SK-N-SH (cell line): ENCODE measurements around the gene POU3F3. TPM values are rescaled to one million over a fixed set of nuclear protein-coding genes. Genes with fewer than 3 reads are reported as not detected.

Source experiments
- CTCF ChIA-PET: fragments of 300-600, 350-600 bp; formaldehyde crosslinking; extraction: SDS; loops from one replicate; lab custom pipeline; 2021; lab: Yijun Ruan, JAX
- POLR2A ChIA-PET: fragments of 350-600 bp; sonication (Branson Sonifier 250); formaldehyde crosslinking; extraction: SDS; loops from one replicate; lab custom pipeline; 2020; ENCODE audit warnings: antibody characterized with exemption, inconsistent platforms; lab: Yijun Ruan, JAX
- DNase-seq: peaks from one replicate; pipeline ENCODE4 v3.0.0; 2012
- H2AFZ ChIP-seq: fragments of 200-600 bp; sonication (generic); 2 replicates; pipeline ENCODE4 v1.8.1; 2016; ENCODE audit warnings: antibody characterized with exemption, mild to moderate bottlenecking, low read depth
- H3F3A ChIP-seq: fragments of 200-600 bp; sonication (generic); replicated peaks from 2 replicates; pipeline ENCODE3; 2016; ENCODE audit warnings: antibody characterized with exemption, mild to moderate bottlenecking; ENCODE audit not compliant: insufficient read depth
- H3K27ac ChIP-seq, 2 experiments: fragments of 200-500 bp in 1 of 2; fragments of 200-600 bp in 1 of 2; sonication (Bioruptor generic) in 1 of 2; sonication (generic), shearing (Covaris generic) in 1 of 2; 2 replicates each; pipeline versions ENCODE4 v1.5.1 to v1.6.1; 2014 to 2016; ENCODE audit warnings: low read depth in 2 of 2, inconsistent platforms in 1 of 2, low read length in 1 of 2, mild to moderate bottlenecking in 1 of 2, mixed read lengths in 1 of 2
- H3K27me3 ChIP-seq: fragments of 200-600 bp; sonication (generic), shearing (Covaris generic); 2 replicates; pipeline ENCODE4 v1.6.1; 2016; ENCODE audit warnings: mixed run types; ENCODE audit not compliant: insufficient read depth
- H3K36me3 ChIP-seq, 2 experiments: fragments of 200-500 bp in 1 of 2; fragments of 200-600 bp in 1 of 2; sonication (Bioruptor generic) in 1 of 2; sonication (generic) in 1 of 2; replicated peaks in 1 of 2; 2 replicates each; pipeline versions ENCODE3 to v1.5.1; 2014 to 2016; ENCODE audit warnings: low read length in 1 of 2, mild to moderate bottlenecking in 1 of 2; ENCODE audit not compliant: insufficient read depth in 2 of 2, control insufficient read depth in 1 of 2
- H3K4me1 ChIP-seq, 2 experiments: fragments of 200-500 bp in 1 of 2; fragments of 200-600 bp in 1 of 2; sonication (Bioruptor generic) in 1 of 2; sonication (generic), shearing (Covaris generic) in 1 of 2; 2 replicates each; pipeline versions ENCODE4 v1.5.1 to v1.6.1; 2014 to 2016; ENCODE audit warnings: low read depth in 1 of 2, low read length in 1 of 2, mixed run types in 1 of 2; ENCODE audit not compliant: insufficient read depth in 2 of 2, control insufficient read depth in 1 of 2
- H3K4me2 ChIP-seq: fragments of 200-600 bp; sonication (generic), shearing (Covaris generic); 2 replicates; pipeline ENCODE4 v1.6.1; 2017; ENCODE audit warnings: mixed run types
- H3K4me3 ChIP-seq, 2 experiments: fragments of 200-500 bp in 1 of 2; fragments of 200-600 bp in 1 of 2; sonication (Bioruptor generic) in 1 of 2; sonication (generic), shearing (Covaris generic) in 1 of 2; 2 replicates each; pipeline versions ENCODE4 v1.5.1 to v1.8.1; 2014 to 2016; ENCODE audit warnings: low read depth in 2 of 2, inconsistent platforms in 1 of 2, low read length in 1 of 2, mild to moderate bottlenecking in 1 of 2, mixed read lengths in 1 of 2, moderate library complexity in 1 of 2
- H3K79me2 ChIP-seq: fragments of 200-600 bp; sonication (generic); 2 replicates; pipeline ENCODE4 v1.8.1; 2017; ENCODE audit warnings: mild to moderate bottlenecking; ENCODE audit not compliant: insufficient read depth
- H3K9ac ChIP-seq: fragments of 200-600 bp; sonication (generic); 2 replicates; pipeline ENCODE4 v1.6.1; 2017; ENCODE audit warnings: mixed run types
- H3K9me2 ChIP-seq: fragments of 200-600 bp; sonication (generic); 2 replicates; pipeline ENCODE4 v1.6.1; 2017; ENCODE audit warnings: mixed run types
- H3K9me3 ChIP-seq: fragments of 200-600 bp; sonication (generic); 2 replicates; pipeline ENCODE4 v1.6.1; 2017; ENCODE audit warnings: mixed run types, mild to moderate bottlenecking, moderate library complexity
- H4K20me1 ChIP-seq: fragments of 200-600 bp; sonication (generic); 2 replicates; pipeline ENCODE4 v1.6.1; 2017; ENCODE audit warnings: mild to moderate bottlenecking, mixed run types; ENCODE audit not compliant: insufficient read depth
- CTCF ChIP-seq: fragments of 200-600 bp; sonication (generic); IDR thresholded peaks from 2 replicates; pipeline ENCODE4 v1.6.1; 2017; ENCODE audit warnings: antibody characterized with exemption, mild to moderate bottlenecking, moderate library complexity
- ELF1 ChIP-seq: IDR thresholded peaks from 2 replicates; pipeline ENCODE4 v1.4.0; 2012
- EZH2phosphoT487 ChIP-seq: fragments of 200-600 bp; sonication (generic); IDR thresholded peaks from 2 replicates; pipeline ENCODE4 v1.6.1; 2017; ENCODE audit warnings: low read depth, mixed run types, mild to moderate bottlenecking, antibody characterized with exemption, moderate library complexity, borderline replicate concordance
- FOXJ3 ChIP-seq: sonication (generic); formaldehyde crosslinking; IDR thresholded peaks from 2 replicates; pipeline ENCODE4 v1.5.1; 2020; ENCODE audit warnings: mild to moderate bottlenecking, missing genetic modification reagents
- IRF3 ChIP-seq: fragments of 150-350 bp; IDR thresholded peaks from 2 replicates; pipeline ENCODE4 v1.6.1; 2016; ENCODE audit warnings: mild to moderate bottlenecking, low read depth, low read length
- MXI1 ChIP-seq: IDR thresholded peaks from 2 replicates; pipeline ENCODE4 v1.6.1; 2012; ENCODE audit warnings: mild to moderate bottlenecking, low read depth, low read length, improper control_type of control experiment
- NRF1 ChIP-seq: IDR thresholded peaks from 2 replicates; pipeline ENCODE4 v1.6.1; 2012; ENCODE audit warnings: low read depth, mild to moderate bottlenecking, low read length
- PBX3 ChIP-seq: IDR thresholded peaks from 2 replicates; pipeline ENCODE4; 2012
- POLR2AphosphoS5 ChIP-seq: IDR thresholded peaks from 2 replicates; pipeline ENCODE4 v1.6.1; 2012; ENCODE audit warnings: low read depth, low read length
- RCOR1 ChIP-seq: fragments of 150-350 bp; IDR thresholded peaks from 2 replicates; pipeline ENCODE4 v1.6.1; 2017; ENCODE audit warnings: antibody characterized with exemption, low read length
- SIN3A ChIP-seq: IDR thresholded peaks from 2 replicates; pipeline ENCODE4 v1.6.1; 2012; ENCODE audit warnings: low read depth, mild to moderate bottlenecking, low read length, moderate library complexity, borderline replicate concordance
- ZBTB33 ChIP-seq: IDR thresholded peaks from 2 replicates; pipeline ENCODE4 v1.4.0; 2012; ENCODE audit warnings: low read depth, borderline replicate concordance
- WGBS: methylation state at CpG from one replicate; pipeline ENCODE4 v1.1.6; 2017; ENCODE audit warnings: low lambda C conversion rate; 5-methylcytosine and 5-hydroxymethylcytosine counted together
- polyA plus RNA-seq, 3 experiments: library from polyadenylated mRNA; depleted of rRNA; stranded (reverse); fragments of >200 nt; gene quantifications; 2 replicates each; pipeline ENCODE4 v1.2.3, GENCODE V29; 2012

Gene POU3F3
- polyA plus RNA-seq, 1 of the 3 experiments (the other 2 are of a cell fraction) = not detected

GRCh38 chr2:104850361-104851290, 3.3 kb upstream of the POU3F3 start:
- no peaks in the 10 kb centered on the region for H3K9me2 ChIP-seq
- H2AFZ ChIP-seq = no peak overlapping the region
- H3K4me1 ChIP-seq = peaks cover 0 to 4% of the 10 kb centered on the region in 2 experiments; a peak in 1 of 4 replicates
- no peaks in the 10 kb centered on the region for H3F3A ChIP-seq
- H3K79me2 ChIP-seq = no peaks in the 10 kb centered on the region
- H3K9ac ChIP-seq = no peak overlapping the region
- H3K4me3 ChIP-seq = no peak overlapping the region
- POLR2A ChIA-PET = no interaction called here
- H3K27me3 ChIP-seq = peaks cover 56% of the 10 kb centered on the region
- TF ChIP-seq SIN3A (no peak), NRF1 (no peak), FOXJ3 (CRISPR knock-in tag) (no peak), IRF3 (no peak), EZH2phosphoT487 (no peak), ELF1 (no peak), POLR2AphosphoS5 (no peak), CTCF (no peak), PBX3 (no peak), RCOR1 (no peak), ZBTB33 (no peak), MXI1 (no peak)
- no peak overlapping the region for H3K27ac ChIP-seq
- H3K36me3 ChIP-seq = no peaks in the 10 kb centered on the region
- H3K9me3 ChIP-seq = no peaks in the 10 kb centered on the region
- CTCF ChIA-PET = interaction anchor here (0.6 to 5.0 kb wide), 57 partner anchors 10 to 1007 kb away, joined by 3 to 60 read pairs (median 4); no protein-coding TSS in a partner anchor
- DNase-seq = no peak
- H4K20me1 ChIP-seq = no peaks in the 10 kb centered on the region
- 21% methylated on average over 9 of the region's 9 CpGs for WGBS
- no peak overlapping the region for H3K4me2 ChIP-seq
